Progenitor cell of endocrine pancreas (in vitro differentiated cells): ENCODE results near the gene UBAP2L. TPM values are rescaled to one million over a fixed set of nuclear protein-coding genes. Genes with fewer than 3 reads are reported as not detected.
"Not testable (repeated sequence)": the region's sequence is repeated elsewhere in the genome, so short reads cannot be mapped to it uniquely, and the experiment has no call there.

Experiments
- DNase-seq: peaks from one replicate; pipeline ENCODE4 v3.0.0; 2021; ENCODE audit warnings: low spot score; ENCODE audit not compliant: unreplicated experiment
- H3K27ac Mint-ChIP-seq: 2 replicates; pipeline ENCODE4 v1.8.0; 2021; ENCODE audit warnings: mild to moderate bottlenecking, moderate library complexity, mixed read lengths
- H3K27me3 Mint-ChIP-seq: 2 replicates; pipeline ENCODE4 v1.8.0; 2021; ENCODE audit warnings: mixed read lengths
- H3K36me3 Mint-ChIP-seq: 2 replicates; pipeline ENCODE4 v1.8.0; 2022; ENCODE audit warnings: mixed read lengths; ENCODE audit not compliant: insufficient read depth
- H3K4me1 Mint-ChIP-seq: 2 replicates; pipeline ENCODE4 v1.8.0; 2021; ENCODE audit warnings: low read depth, mixed read lengths
- H3K4me3 Mint-ChIP-seq: 2 replicates; pipeline ENCODE4 v1.8.0; 2021; ENCODE audit warnings: low read depth, mild to moderate bottlenecking, moderate library complexity, mixed read lengths
- H3K9me3 Mint-ChIP-seq: 2 replicates; pipeline ENCODE4 v1.8.0; 2021; ENCODE audit warnings: low read depth, mixed read lengths
- CTCF ChIP-seq: fragments of 200-600 bp; sonication (generic); IDR thresholded peaks from one replicate; pipeline ENCODE4 v1.5.0; 2021; ENCODE audit warnings: antibody characterized with exemption, mild to moderate bottlenecking; ENCODE audit not compliant: unreplicated experiment
- total RNA-seq: library from RNA; stranded (reverse); gene quantifications from 2 replicates; pipeline ENCODE4 v1.2.1, GENCODE V29; 2021

The UBAP2L gene
- total RNA-seq, 1 donor from 2014 or later, result 268 TPM

- TF ChIP-seq CTCF, result no peak
- Mint-ChIP-seq H3K27me3 (peaks cover 4% of the 10 kb centered on the region), H3K4me3 (no peak overlapping the region), H3K27ac (no peak overlapping the region), H3K36me3 (no peaks in the 10 kb centered on the region), H3K4me1 (no peaks in the 10 kb centered on the region), H3K9me3 (peaks cover 6% of the 10 kb centered on the region)
- DNase-seq, result no peak
Observed at GRCh38 chr1:154304664-154305337, 84.0 kb downstream of the UBAP2L start.

DNA sequence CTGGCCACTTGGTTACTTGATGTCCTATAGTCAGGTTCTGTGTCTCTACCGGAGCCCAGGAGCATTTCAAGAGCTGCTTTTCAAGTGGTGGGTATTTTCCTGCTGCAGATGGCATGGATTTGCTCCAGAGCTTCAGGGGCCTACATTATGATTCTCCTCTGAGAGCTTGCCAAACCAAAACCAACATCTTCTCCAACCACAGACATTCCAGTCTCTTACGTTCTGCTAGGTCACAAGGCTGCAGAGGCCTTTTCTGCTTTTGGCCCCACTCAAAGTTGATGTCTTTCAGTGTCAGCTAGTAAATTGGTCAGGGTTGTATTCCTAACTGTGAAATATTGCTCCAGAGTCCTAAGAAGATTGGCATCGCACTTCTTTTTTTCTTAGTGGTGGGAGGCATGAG, 85.4 kb downstream of the UBAP2L start:
- H3K4me1 Mint-ChIP-seq, result no peaks in the 10 kb centered on the region

DNA sequence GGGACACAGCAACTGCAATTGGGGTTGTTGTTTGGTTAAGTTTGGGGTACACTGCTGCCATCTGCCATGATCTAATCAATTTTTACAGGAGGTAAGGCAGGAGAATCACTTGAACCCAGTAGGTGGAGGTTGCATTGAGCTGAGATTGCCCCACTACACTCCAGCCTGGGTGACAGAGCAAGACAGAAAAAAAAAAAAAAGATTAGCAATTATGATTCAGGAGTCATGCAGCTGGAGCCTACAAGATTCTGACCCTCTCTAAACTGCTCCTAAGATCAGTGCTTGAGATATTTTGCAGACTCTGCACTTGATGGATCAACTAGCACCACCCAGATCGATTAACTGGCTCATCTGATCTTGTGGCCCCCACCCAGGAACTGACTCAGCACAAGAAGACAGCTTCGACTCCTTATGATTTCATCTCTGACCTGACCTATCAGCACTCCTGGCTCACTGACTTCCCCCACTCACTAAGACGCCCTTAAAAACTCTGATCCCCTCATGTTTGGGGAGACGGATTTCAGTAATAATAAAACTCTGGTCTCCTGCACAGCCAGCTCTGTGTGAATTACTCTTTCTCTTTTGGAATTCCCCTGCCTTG, 87.0 kb downstream of the UBAP2L start:
- H3K4me1 Mint-ChIP-seq, result not testable (repeated sequence)

More for the DNA sequence above, 85.4 kb downstream of the UBAP2L start:
- no peak overlapping the region for H3K27ac Mint-ChIP-seq
- TF ChIP-seq CTCF, result no peak
- peaks cover 6% of the 10 kb centered on the region for H3K9me3 Mint-ChIP-seq
- no peak for DNase-seq
- H3K4me3 Mint-ChIP-seq, result no peak overlapping the region
- H3K27me3 Mint-ChIP-seq, result peaks cover 4% of the 10 kb centered on the region
- H3K36me3 Mint-ChIP-seq, result no peaks in the 10 kb centered on the region

DNA sequence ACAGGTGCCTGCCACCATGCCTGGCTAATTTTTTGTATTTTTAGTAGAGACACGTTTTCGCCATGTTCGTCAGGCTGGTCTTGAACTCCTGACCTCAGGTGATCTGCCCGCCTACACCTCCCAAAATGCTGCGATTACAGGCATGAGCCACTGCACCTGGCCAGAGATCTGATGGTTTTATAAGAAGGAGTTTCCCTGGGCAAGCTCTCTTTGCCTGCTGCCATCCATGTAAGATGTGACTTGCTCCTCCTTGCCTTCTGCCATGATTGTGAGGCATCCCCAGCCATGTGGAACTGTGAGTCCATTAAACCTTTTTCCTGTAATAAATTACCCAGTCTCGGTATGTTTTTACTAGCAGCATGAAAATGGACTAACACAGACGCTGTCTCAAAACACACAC, 88.4 kb downstream of the UBAP2L start:
- not testable (repeated sequence) for DNase-seq, H3K9me3 Mint-ChIP-seq, H3K4me1 Mint-ChIP-seq, H3K27ac Mint-ChIP-seq, H3K27me3 Mint-ChIP-seq, H3K36me3 Mint-ChIP-seq, H3K4me3 Mint-ChIP-seq

More for the DNA sequence above, 87.0 kb downstream of the UBAP2L start:
- not testable (repeated sequence) for H3K36me3 Mint-ChIP-seq, H3K27ac Mint-ChIP-seq, H3K9me3 Mint-ChIP-seq, H3K27me3 Mint-ChIP-seq, H3K4me3 Mint-ChIP-seq, DNase-seq

DNA sequence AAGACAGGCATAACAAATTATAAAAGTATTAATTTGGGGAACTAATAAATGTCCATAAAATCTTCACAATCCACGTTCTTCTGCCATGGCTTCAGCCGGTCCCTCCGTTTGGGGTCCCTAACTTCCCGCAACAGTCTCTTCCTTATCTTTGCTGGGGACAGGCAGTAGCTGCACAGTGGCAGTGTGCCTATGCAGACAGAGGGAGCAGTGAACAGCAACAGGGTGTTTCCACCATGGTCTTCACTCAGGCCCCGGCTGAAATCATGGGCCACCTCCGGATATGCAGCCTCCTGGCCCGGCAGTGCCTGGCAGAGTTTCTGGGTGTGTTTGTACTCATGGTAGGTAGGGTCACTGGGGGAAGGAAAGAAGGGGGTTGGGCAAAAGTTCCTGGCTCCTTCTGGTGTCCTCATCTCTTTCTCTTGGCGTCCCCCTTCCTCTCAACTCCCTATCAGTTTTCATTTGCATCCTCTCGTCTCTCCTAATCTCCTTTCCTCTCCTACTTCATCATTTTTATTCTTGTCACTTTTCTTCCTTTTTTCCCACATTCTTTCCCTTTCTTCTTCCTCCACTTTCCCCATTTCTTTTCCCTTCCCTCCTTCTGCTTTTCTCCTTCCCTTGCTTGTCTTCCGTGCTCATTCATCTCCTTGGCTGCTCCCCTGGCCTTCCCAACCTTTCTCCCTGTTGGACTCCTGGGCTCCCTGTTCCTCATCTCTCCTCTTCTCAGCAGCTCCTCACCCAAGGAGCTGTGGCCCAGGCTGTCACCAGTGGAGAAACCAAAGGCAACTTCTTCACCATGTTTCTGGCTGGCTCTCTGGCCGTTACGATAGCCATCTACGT, 91.7 kb downstream of the UBAP2L start:
- not testable (repeated sequence) for H3K4me3 Mint-ChIP-seq, H3K27me3 Mint-ChIP-seq, H3K4me1 Mint-ChIP-seq, H3K36me3 Mint-ChIP-seq, DNase-seq, H3K9me3 Mint-ChIP-seq, H3K27ac Mint-ChIP-seq

GRCh38 chr1:154313066-154313356, 92.3 kb downstream of the UBAP2L start:
- no peak for DNase-seq
- Mint-ChIP-seq H3K27ac (no peak overlapping the region), H3K36me3 (no peaks in the 10 kb centered on the region), H3K4me3 (no peak overlapping the region), H3K9me3 (peaks cover 10% of the 10 kb centered on the region), H3K4me1 (no peaks in the 10 kb centered on the region), H3K27me3 (peaks cover 4% of the 10 kb centered on the region)
- TF ChIP-seq CTCF, result no peak

- H3K36me3 Mint-ChIP-seq, H3K4me1 Mint-ChIP-seq, H3K4me3 Mint-ChIP-seq, H3K9me3 Mint-ChIP-seq, DNase-seq, H3K27me3 Mint-ChIP-seq: not testable (repeated sequence)
- peak overlapping the region; percentile 86 for H3K27ac Mint-ChIP-seq
Observed at GRCh38 chr1:154314226-154314625, 93.5 kb downstream of the UBAP2L start.
